A549 (cell line): ENCODE data around the gene MACF1. TPM values are rescaled to one million over a fixed set of nuclear protein-coding genes. Genes with fewer than 3 reads are reported as not detected.

Experiments
- ATAC-seq, 2 experiments: fragments of 200-7000 bp in 1 of 2; fragments of >200 bp in 1 of 2; cut with Nextera tagmentation in 1 of 2; cut with Tn5 transposase in 1 of 2; 3 replicates each; pipeline versions ENCODE4 v1.8.0 to v1.9.1; 2018 to 2020; ENCODE audit warnings: mild to moderate bottlenecking in 1 of 2, moderate library complexity in 1 of 2
- CTCF ChIA-PET: fragments of 300-600 bp; sonication (Branson Sonifier 250); formaldehyde crosslinking; extraction: SDS; loops from one replicate; lab custom pipeline; 2021; ENCODE audit warnings: antibody characterized with exemption, inconsistent platforms; lab: Yijun Ruan, JAX
- POLR2A ChIA-PET: fragments of 350-600 bp; formaldehyde crosslinking; extraction: SDS; loops from one replicate; lab custom pipeline; 2021; ENCODE audit warnings: antibody characterized with exemption, inconsistent platforms; lab: Yijun Ruan, JAX
- DNase-seq, 2 experiments: peaks; one replicate each; pipeline versions ENCODE4 v3.0.0 to v3.0.0-alpha.2; 2011 to 2016; ENCODE audit warnings: low read depth in 1 of 2, low spot score in 1 of 2
- FAIRE-seq: peaks from 2 replicates; lab custom pipeline; 2011; peaks lifted over from hg19 to GRCh38; lab: Jason Lieb, UNC
- H3K27ac ChIP-seq, 2 experiments: fragments of >200 bp; sonication (Bioruptor Twin); formaldehyde crosslinking; 3 replicates each; pipeline ENCODE4 v1.5.1; 2016 to 2017
- H3K4me1 ChIP-seq: fragments of >200 bp; sonication (Bioruptor Twin); formaldehyde crosslinking; 3 replicates; pipeline ENCODE4 v1.6.1; 2016
- H3K4me2 ChIP-seq: fragments of >200 bp; sonication (Bioruptor Twin); formaldehyde crosslinking; 3 replicates; pipeline ENCODE4 v1.6.1; 2016
- H3K4me3 ChIP-seq: fragments of >200 bp; sonication (Bioruptor Twin); formaldehyde crosslinking; 3 replicates; pipeline ENCODE4 v1.5.1; 2016
- H3K9me3 ChIP-seq: fragments of >200 bp; sonication (Bioruptor Twin); formaldehyde crosslinking; 3 replicates; pipeline ENCODE4 v1.6.1; 2016
- ATOH8 ChIP-seq: fragments of 250-450 bp; sonication (Bioruptor Pico); IDR thresholded peaks from 2 replicates; pipeline ENCODE4 v1.5.0; 2020; ENCODE audit warnings: low read depth, mild to moderate bottlenecking, moderate library complexity
- CBX2 ChIP-seq: fragments of 200-600 bp; sonication (generic); IDR thresholded peaks from 2 replicates; pipeline ENCODE4 v1.6.1; 2016; ENCODE audit warnings: low read depth, mild to moderate bottlenecking, borderline replicate concordance
- CEBPB ChIP-seq, 2 experiments: fragments of >200 bp in 1 of 2; sonication (Bioruptor Twin) in 1 of 2; formaldehyde crosslinking in 1 of 2; IDR thresholded peaks; 2 replicates each; pipeline ENCODE4 v1.6.1; 2012 to 2016
- GATA3 ChIP-seq: IDR thresholded peaks from 2 replicates; pipeline ENCODE4 v1.6.1; 2012; ENCODE audit warnings: borderline replicate concordance
- HDAC2 ChIP-seq: fragments of 200-600 bp; sonication (generic); IDR thresholded peaks from 2 replicates; pipeline ENCODE4 v1.6.1; 2016
- HEYL ChIP-seq: fragments of 250-450 bp; sonication (Bioruptor Pico); IDR thresholded peaks from 2 replicates; pipeline ENCODE4 v1.8.0; 2021; ENCODE audit warnings: mild to moderate bottlenecking, moderate library complexity
- HMGXB4 ChIP-seq: fragments of 250-450 bp; sonication (Bioruptor Pico); IDR thresholded peaks from 2 replicates; pipeline ENCODE4 v1.5.0; 2021; ENCODE audit warnings: mild to moderate bottlenecking, moderate library complexity, borderline replicate concordance
- HOXB5 ChIP-seq: fragments of 250-450 bp; sonication (Bioruptor Pico); IDR thresholded peaks from 2 replicates; pipeline ENCODE4 v1.5.0; 2020; ENCODE audit warnings: mild to moderate bottlenecking, moderate library complexity
- KDM5A ChIP-seq: fragments of 200-600 bp; sonication (generic); IDR thresholded peaks from 2 replicates; pipeline ENCODE4 v1.6.1; 2016; ENCODE audit warnings: antibody characterized with exemption, mild to moderate bottlenecking
- MAX ChIP-seq: IDR thresholded peaks from 2 replicates; pipeline ENCODE4 v1.6.1; 2012
- MAZ ChIP-seq: fragments of 150-350 bp; IDR thresholded peaks from 2 replicates; pipeline ENCODE4 v1.6.1; 2014; ENCODE audit warnings: antibody characterized with exemption, low read depth, low read length, borderline replicate concordance
- POLR2A ChIP-seq: IDR thresholded peaks from 2 replicates; pipeline ENCODE4 v1.6.1; 2012; ENCODE audit warnings: mild to moderate bottlenecking, low read length
- POLR2AphosphoS2 ChIP-seq: conservative IDR thresholded peaks from 2 replicates; pipeline ENCODE4 v1.6.1; 2012; ENCODE audit warnings: low read length, improper control_type of control experiment, inconsistent platforms
- RCOR1 ChIP-seq: fragments of 150-350 bp; IDR thresholded peaks from 2 replicates; pipeline ENCODE4 v1.6.1; 2014; ENCODE audit warnings: antibody characterized with exemption, low read length, low read depth
- ZC3H11A ChIP-seq: fragments of 450-650 bp; IDR thresholded peaks from 2 replicates; pipeline ENCODE4 v1.6.1; 2014; ENCODE audit warnings: antibody characterized with exemption, mild to moderate bottlenecking
- ZFP36 ChIP-seq: fragments of 450-650 bp; IDR thresholded peaks from 2 replicates; pipeline ENCODE4 v1.6.1; 2014; ENCODE audit warnings: borderline replicate concordance; ENCODE audit not compliant: partially characterized antibody
- ZSCAN20 ChIP-seq: fragments of 250-450 bp; sonication (Bioruptor Pico); IDR thresholded peaks from 2 replicates; pipeline ENCODE4 v1.8.0; 2022; ENCODE audit warnings: mild to moderate bottlenecking, moderate library complexity
- WGBS: methylation state at CpG from one replicate; pipeline ENCODE4 v1.1.6; 2017; ENCODE audit errors: missing lambda C conversion rate; 5-methylcytosine and 5-hydroxymethylcytosine counted together
- polyA plus RNA-seq, 4 experiments: library from polyadenylated mRNA; depleted of rRNA in 3 of 4; stranded (reverse); fragments of >200 nt; fragmentation: RNase III in 1 of 4; extraction: RNeasy Plus Mini Kit Qiagen cat#74134 plus additional on column Dnase treatment in 1 of 4; gene quantifications; 2 replicates in 3 of 4; 3 replicates in 1 of 4; pipeline ENCODE4 v1.2.3, GENCODE V29; 2011 to 2017
- TF ChIP-seq, protein P1 (sequence below): fragments of 450-650 bp; IDR thresholded peaks from 2 replicates; pipeline ENCODE4 v1.6.1; 2014; ENCODE audit warnings: antibody characterized with exemption
- TF ChIP-seq, protein P2 (sequence below): IDR thresholded peaks from 2 replicates; pipeline ENCODE4 v1.6.1; 2012

Gene MACF1
- polyA plus RNA-seq, 2 of the 4 experiments (the other 2 are of a cell fraction) = 45.7 to 64.2 TPM

DNA sequence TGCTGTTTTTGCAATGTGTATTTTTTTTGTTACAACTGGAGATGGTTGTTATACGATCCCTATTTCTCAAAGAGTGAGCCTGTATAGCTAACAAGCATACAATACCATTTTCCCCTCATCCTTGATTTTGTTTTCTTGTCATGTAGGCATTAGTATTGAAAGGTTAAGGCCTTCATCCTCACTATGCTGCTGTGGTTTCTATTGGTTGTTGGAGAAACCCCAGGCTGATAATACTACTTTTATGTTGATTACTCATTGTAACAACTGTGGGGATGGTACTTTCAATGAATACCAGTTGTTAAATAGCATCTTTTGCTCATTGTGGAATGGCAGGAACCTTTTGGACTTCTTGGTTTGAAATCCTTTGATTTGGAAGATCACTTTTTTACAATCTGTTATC, 39.0 kb upstream of the MACF1 start:
- Histone ChIP-seq H3K4me2 (no peak overlapping the region; the same call in 2 of the 3 replicates), H3K4me1 (peaks cover 38% of the 10 kb centered on the region)
- no peak for FAIRE-seq
- TF ChIP-seq HEYL (CRISPR knock-in tag) = no peak
- TF ChIP-seq POLR2AphosphoS2 = no peak
- TF ChIP-seq CBX2 = no peak
- TF ChIP-seq, all 56 proteins: peak for 0
- ChIA-PET POLR2A (no interaction called here), CTCF (interaction anchor here (1.1 to 1.3 kb wide), 4 partner anchors 27 to 93 kb away, joined by 3 to 4 read pairs (median 3); no protein-coding TSS in a partner anchor)
- no peak overlapping the region for H3K4me3 ChIP-seq
- no peaks in the 10 kb centered on the region for H3K9me3 ChIP-seq
- DNase-seq (no peak), ATAC-seq (no peak)
- H3K27ac ChIP-seq = peak overlapping the region in 1 of 2 experiments; percentile 45; a peak in 2 of 6 replicates
- WGBS = 69% methylated on average over 1 of the region's 1 CpG

DNA sequence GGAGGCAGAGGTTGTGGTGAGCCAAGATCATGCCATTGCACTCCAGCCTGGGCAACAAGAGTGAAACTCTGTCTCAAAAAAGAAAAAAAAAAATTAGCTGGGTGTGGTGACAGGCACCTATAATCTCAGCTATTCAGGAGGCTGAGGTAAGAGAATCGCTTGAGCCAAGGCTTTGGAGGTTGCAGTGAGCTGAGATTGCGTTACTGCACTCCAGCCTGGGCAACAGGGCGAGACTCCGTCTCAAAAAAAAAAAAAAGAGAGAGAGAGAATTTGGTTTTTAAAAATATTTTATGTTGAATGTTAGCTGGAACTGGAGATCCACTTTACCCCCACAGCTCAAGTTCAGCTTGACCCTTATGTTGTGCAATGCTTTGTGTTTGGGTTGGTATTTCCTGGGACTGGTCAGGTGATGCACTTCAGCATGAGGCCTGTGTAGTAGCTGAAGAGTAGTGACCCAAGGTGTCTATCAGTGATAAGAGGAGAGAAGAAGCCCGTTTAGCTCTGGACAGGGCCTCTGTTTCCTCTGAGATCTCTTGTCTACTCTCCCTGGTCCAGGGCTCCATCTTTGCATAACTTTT, 36.8 kb upstream of the MACF1 start:
- Histone ChIP-seq H3K27ac (peak overlapping the region; percentile 20 to 77; a peak in 4 of 6 replicates), H3K4me1 (peaks cover 56% of the 10 kb centered on the region), H3K4me2 (peak overlapping the region; percentile 47), H3K9me3 (no peaks in the 10 kb centered on the region), H3K4me3 (no peak overlapping the region)
- no peak for DNase-seq
- no peak for FAIRE-seq
- ATAC-seq = peak in 1 of 2 experiments; percentile 36; a peak in 3 of 6 replicates
- TF ChIP-seq ATOH8 (CRISPR knock-in tag) (no peak), CEBPB (IDR thresholded peaks at IDR 0.05) (peak; percentile 40 to 65; a peak in 3 of 4 replicates)
- 58% methylated on average over 5 of the region's 5 CpGs for WGBS
- ChIA-PET POLR2A (no interaction called here), CTCF (interaction anchor here (1.3 to 6.0 kb wide), 2 partner anchors 11 to 23 kb away, joined by 5 to 35 read pairs; no protein-coding TSS in a partner anchor)

GRCh38 chr1:39168301-39169080, 36.0 kb upstream of the MACF1 start:
- ChIA-PET CTCF (interaction anchor here (1.3 to 6.0 kb wide), 2 partner anchors 10 to 23 kb away, joined by 5 to 35 read pairs; no protein-coding TSS in a partner anchor), POLR2A (no interaction called here)
- Histone ChIP-seq H3K27ac (peak overlapping the region; percentile 20 to 77; a peak in 4 of 6 replicates), H3K9me3 (no peaks in the 10 kb centered on the region), H3K4me2 (peak overlapping the region; percentile 47), H3K4me3 (no peak overlapping the region), H3K4me1 (peaks cover 63% of the 10 kb centered on the region)
- no peak for FAIRE-seq
- no peak for ATAC-seq
- no peak for DNase-seq
- WGBS = 94% methylated on average over 9 of the region's 9 CpGs
- no peak for TF ChIP-seq CBX2
- no peak for TF ChIP-seq KDM5A
- TF ChIP-seq ZC3H11A = no peak
- TF ChIP-seq HDAC2 = 0 out of 2 replicates have a peak, but pooled peaks have one; percentile 58

DNA sequence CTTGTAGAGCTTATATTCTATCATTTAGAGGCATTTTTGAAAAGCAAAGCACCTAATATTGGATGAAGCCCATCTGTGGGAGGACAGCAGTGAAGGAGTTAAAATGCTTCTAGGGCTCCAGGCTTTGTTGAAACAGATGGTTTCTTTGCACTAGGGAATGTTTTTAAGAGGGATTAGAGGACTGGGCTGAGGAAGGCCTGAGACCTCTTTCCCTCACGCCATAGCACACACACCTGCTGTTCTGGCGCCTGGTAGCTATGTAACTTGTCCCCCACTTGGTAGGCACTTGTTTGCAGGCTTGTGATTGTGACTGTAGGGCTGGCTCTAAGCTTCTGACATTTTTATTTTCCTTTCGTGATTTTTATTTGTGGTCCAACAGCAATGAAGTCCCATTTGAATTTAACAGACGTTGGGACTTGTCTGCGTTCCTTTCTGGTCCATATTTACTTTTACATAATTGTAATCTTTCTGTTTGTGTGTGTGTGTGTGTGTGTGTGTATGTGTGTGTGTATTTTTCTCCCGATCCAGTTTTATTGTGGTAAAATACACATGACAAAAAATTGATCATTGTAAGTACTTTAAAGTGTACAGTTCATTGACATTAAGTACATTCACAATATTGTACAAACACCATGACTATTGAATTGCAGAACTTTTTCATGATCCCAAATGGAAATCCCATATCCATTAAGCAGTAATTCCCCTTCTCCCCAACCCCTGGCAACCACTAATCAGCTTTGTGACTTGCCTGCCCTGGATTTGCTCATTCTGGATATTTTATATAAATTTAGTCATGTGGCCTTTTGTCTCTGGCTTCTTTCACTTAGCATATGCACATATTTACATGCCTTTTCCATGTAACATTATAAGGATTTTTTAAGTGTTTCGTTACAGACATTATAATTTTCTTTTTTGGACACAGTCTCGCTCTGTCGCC, 33.5 kb upstream of the MACF1 start:
- peak in 1 of 2 experiments; percentile 32; a peak in 3 of 6 replicates for ATAC-seq
- WGBS = 39% methylated on average over 9 of the region's 9 CpGs
- Histone ChIP-seq H3K4me3 (no peak overlapping the region), H3K9me3 (no peaks in the 10 kb centered on the region), H3K4me1 (peaks cover 75% of the 10 kb centered on the region), H3K4me2 (peak overlapping the region; percentile 59), H3K27ac (peak overlapping the region; percentile 41 to 91; a peak in 4 of 6 replicates)
- DNase-seq = no peak
- POLR2A ChIA-PET = no interaction called here
- CTCF ChIA-PET = interaction anchor here (4.9 to 6.0 kb wide), 2 partner anchors 20 to 88 kb away, joined by 17 to 35 read pairs; no protein-coding TSS in a partner anchor
- FAIRE-seq = no peak
- no peak for TF ChIP-seq MAX
- no peak for TF ChIP-seq HMGXB4
- no peak for TF ChIP-seq ZFP36
- TF ChIP-seq, protein P1, sequence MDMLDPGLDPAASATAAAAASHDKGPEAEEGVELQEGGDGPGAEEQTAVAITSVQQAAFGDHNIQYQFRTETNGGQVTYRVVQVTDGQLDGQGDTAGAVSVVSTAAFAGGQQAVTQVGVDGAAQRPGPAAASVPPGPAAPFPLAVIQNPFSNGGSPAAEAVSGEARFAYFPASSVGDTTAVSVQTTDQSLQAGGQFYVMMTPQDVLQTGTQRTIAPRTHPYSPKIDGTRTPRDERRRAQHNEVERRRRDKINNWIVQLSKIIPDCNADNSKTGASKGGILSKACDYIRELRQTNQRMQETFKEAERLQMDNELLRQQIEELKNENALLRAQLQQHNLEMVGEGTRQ = no peak
- TF ChIP-seq HDAC2 = no peak
- TF ChIP-seq MAZ = no peak
- TF ChIP-seq, protein P2, sequence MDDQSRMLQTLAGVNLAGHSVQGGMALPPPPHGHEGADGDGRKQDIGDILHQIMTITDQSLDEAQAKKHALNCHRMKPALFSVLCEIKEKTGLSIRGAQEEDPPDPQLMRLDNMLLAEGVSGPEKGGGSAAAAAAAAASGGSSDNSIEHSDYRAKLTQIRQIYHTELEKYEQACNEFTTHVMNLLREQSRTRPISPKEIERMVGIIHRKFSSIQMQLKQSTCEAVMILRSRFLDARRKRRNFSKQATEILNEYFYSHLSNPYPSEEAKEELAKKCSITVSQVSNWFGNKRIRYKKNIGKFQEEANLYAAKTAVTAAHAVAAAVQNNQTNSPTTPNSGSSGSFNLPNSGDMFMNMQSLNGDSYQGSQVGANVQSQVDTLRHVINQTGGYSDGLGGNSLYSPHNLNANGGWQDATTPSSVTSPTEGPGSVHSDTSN = no peak
- no peak for TF ChIP-seq HOXB5 (CRISPR knock-in tag)
- no peak for TF ChIP-seq GATA3
- no peak for TF ChIP-seq ATOH8 (CRISPR knock-in tag)
- no peak for TF ChIP-seq RCOR1
- TF ChIP-seq ZSCAN20 = no peak
- TF ChIP-seq POLR2A = no peak
